ENCODE data around the gene ARSB. TPM values are rescaled to one million over a fixed set of nuclear protein-coding genes. Genes with fewer than 3 reads are reported as not detected.

Gene ARSB
- total RNA-seq, 1 experiment from 2014 or later: 21.4 TPM

- intact Hi-C loops (cut with micrococcal nuclease; ENCODE audit: unreplicated experiment): no loop called here
- TF ChIP-seq CTCF (IDR thresholded peaks at IDR 0.05; ENCODE audit: unreplicated experiment): no peak
- H3K4me1 Mint-ChIP-seq (ENCODE audit: low read depth, unreplicated experiment): peaks cover 19% of the 10 kb centered on the region
Measured at GRCh38 chr5:78754655-78755054, 230.5 kb downstream of the ARSB start.

GRCh38 chr5:78753093-78753531 lies 232.0 kb downstream of the ARSB start:
- Mint-ChIP-seq H3K4me3 (ENCODE audit: low read depth, unreplicated experiment) (no peak overlapping the region), H3K9me3 (ENCODE audit: low read depth, unreplicated experiment) (no peaks in the 10 kb centered on the region), H3K27me3 (ENCODE audit: unreplicated experiment) (no peaks in the 10 kb centered on the region), H3K4me1 (ENCODE audit: low read depth, unreplicated experiment) (peaks cover 12% of the 10 kb centered on the region), H3K36me3 (ENCODE audit: insufficient read depth, unreplicated experiment) (no peaks in the 10 kb centered on the region), H3K27ac (ENCODE audit: unreplicated experiment) (no peak overlapping the region)
- CTCF ChIA-PET: no interaction called here
- BruUV-seq (replicated peaks): no TSS peak
- intact Hi-C loops (cut with micrococcal nuclease; ENCODE audit: unreplicated experiment): no loop called here
- DNase-seq: no peak
- no peak for TF ChIP-seq CTCF (IDR thresholded peaks at IDR 0.05; ENCODE audit: unreplicated experiment)

More at GRCh38 chr5:78754655-78755054, 230.5 kb downstream of the ARSB start:
- no TSS peak for BruUV-seq (replicated peaks)
- no peaks in the 10 kb centered on the region for H3K36me3 Mint-ChIP-seq (ENCODE audit: insufficient read depth, unreplicated experiment)
- H3K27me3 Mint-ChIP-seq (ENCODE audit: unreplicated experiment): no peaks in the 10 kb centered on the region
- H3K4me3 Mint-ChIP-seq (ENCODE audit: low read depth, unreplicated experiment): no peak overlapping the region
- no peaks in the 10 kb centered on the region for H3K9me3 Mint-ChIP-seq (ENCODE audit: low read depth, unreplicated experiment)
- H3K27ac Mint-ChIP-seq (ENCODE audit: unreplicated experiment): no peak overlapping the region
- no peak for DNase-seq
- CTCF ChIA-PET: interaction anchor here (0.6 kb wide), 1 partner anchor 9 kb away, joined by 3 read pairs; no protein-coding TSS in a partner anchor

GRCh38 chr5:78751872-78752271 lies 233.2 kb downstream of the ARSB start:
- BruUV-seq (replicated peaks): no TSS peak
- CTCF ChIA-PET: no interaction called here
- no peak for DNase-seq
- Mint-ChIP-seq H3K36me3 (ENCODE audit: insufficient read depth, unreplicated experiment) (no peaks in the 10 kb centered on the region), H3K4me1 (ENCODE audit: low read depth, unreplicated experiment) (peaks cover 12% of the 10 kb centered on the region), H3K27me3 (ENCODE audit: unreplicated experiment) (no peaks in the 10 kb centered on the region), H3K27ac (ENCODE audit: unreplicated experiment) (no peak overlapping the region), H3K9me3 (ENCODE audit: low read depth, unreplicated experiment) (no peaks in the 10 kb centered on the region), H3K4me3 (ENCODE audit: low read depth, unreplicated experiment) (no peak overlapping the region)
- TF ChIP-seq CTCF (IDR thresholded peaks at IDR 0.05; ENCODE audit: unreplicated experiment): no peak
- intact Hi-C loops (cut with micrococcal nuclease; ENCODE audit: unreplicated experiment): no loop called here

- Mint-ChIP-seq H3K27ac (ENCODE audit: unreplicated experiment) (no peak overlapping the region), H3K4me1 (ENCODE audit: low read depth, unreplicated experiment) (peaks cover 12% of the 10 kb centered on the region), H3K9me3 (ENCODE audit: low read depth, unreplicated experiment) (no peaks in the 10 kb centered on the region), H3K4me3 (ENCODE audit: low read depth, unreplicated experiment) (no peak overlapping the region), H3K36me3 (ENCODE audit: insufficient read depth, unreplicated experiment) (no peaks in the 10 kb centered on the region), H3K27me3 (ENCODE audit: unreplicated experiment) (peaks cover 6% of the 10 kb centered on the region)
- DNase-seq: no peak
- intact Hi-C loops (cut with micrococcal nuclease; ENCODE audit: unreplicated experiment): no loop called here
- CTCF ChIA-PET: interaction anchor here (0.6 kb wide), 1 partner anchor 26 kb away, joined by 5 read pairs; no protein-coding TSS in a partner anchor
- no peak for TF ChIP-seq CTCF (IDR thresholded peaks at IDR 0.05; ENCODE audit: unreplicated experiment)
- BruUV-seq (replicated peaks): no TSS peak
Measured at GRCh38 chr5:78750281-78750680, 234.8 kb downstream of the ARSB start.

Measured in Calu3 (cell line).